ENCODE data around the gene LARP1.

- TF ChIP-seq POLR2AphosphoS5 (IDR thresholded peaks at IDR 0.05; ENCODE audit: borderline replicate concordance, low read depth, low read length) (no peak), EZH2 (IDR thresholded peaks at IDR 0.05) (no peak), FOXP2 (optimal IDR thresholded peaks at IDR 0.05; ENCODE audit: control extremely low read depth, extremely low read length, insufficient read depth) (no peak)
These were observed 87.7 kb downstream of the LARP1 start for GRCh38 chr5:154842689-154843530.
